Activated T-helper 1 cell treated with anti-CD3 and anti-CD28 coated beads, Interleukin-2, amount 50 U/mL, for 16 hours (primary cell): ENCODE data around the gene TAF11.
"Not testable (repeated sequence)": the region's sequence is repeated elsewhere in the genome, so short reads cannot be mapped to it uniquely, and the experiment has no call there.

Source experiments
- DNase-seq, 2 donors: peaks; one replicate each; pipeline ENCODE4 v3.0.0-alpha.2; 2020; ENCODE audit warnings: low read depth in 1 of 2, low spot score in 1 of 2

The TAF11 gene

DNA sequence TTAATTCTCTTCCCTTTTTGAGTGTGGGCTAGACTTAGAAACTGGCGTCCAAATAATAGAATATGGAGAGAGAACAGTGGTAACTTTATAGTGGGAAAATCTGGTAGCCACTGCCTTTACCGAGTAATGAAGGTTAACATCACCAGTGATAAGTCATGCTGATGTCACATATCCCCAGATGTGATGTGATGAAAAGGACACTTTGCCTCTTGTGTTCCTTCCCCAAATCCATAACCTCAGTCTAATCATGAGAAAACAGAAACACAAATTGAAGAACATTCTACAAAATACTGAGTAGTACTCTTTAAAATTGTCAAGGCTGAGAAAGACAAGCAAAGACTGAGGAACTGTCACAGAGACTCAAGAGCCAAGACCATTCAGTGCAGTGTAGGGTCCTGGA is 19.0 kb upstream of the TAF11 start:
- DNase-seq = no peak

DNA sequence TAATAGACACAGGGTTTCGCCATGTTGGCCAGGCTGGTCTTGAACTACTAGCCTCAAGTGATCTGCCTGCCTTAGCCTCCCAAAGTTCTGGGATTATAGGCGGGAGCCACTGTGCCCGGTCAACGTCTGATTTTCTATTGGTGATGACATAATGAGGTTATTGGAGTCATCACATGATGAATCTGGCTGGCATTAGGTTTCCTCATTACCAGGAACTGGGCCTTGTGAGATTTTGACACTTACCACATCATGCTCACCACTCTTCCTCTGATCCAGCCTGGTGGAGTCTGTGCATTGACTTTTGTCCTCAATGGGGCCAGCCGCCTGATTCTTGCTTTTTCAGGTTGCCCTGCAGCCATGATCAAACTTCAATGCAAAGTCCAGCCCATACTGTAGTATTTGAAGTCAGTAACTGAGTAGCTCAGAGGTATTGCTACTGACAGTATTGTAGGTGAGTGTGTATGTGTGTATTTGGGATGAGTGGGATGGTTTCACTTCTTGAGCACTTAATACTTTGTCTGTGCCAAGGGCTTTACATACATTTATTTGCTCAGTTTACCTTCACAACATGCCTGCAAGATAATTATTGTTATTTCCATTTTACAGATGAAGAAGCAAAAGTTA is 17.3 kb upstream of the TAF11 start:
- DNase-seq = no peak

DNA sequence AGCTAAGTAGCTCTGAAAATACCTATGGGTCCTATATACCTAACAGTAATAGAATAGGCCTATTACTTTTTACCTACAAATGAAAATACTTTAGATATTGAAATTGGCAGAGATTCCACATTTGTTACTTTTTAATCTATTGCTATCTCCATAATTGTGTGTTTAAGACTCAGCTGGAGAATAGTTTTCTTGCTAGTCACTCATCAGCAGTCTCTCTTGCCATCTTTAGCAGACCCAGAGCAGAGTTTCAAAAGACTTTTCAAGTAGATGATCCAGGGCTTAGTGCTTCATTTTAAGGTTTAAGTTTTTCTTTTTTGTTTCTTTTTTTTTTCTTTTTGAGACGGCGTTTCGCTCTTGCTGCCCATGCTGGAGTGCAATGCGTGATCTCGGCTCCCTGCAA is 14.1 kb upstream of the TAF11 start:
- no peak for DNase-seq

DNA sequence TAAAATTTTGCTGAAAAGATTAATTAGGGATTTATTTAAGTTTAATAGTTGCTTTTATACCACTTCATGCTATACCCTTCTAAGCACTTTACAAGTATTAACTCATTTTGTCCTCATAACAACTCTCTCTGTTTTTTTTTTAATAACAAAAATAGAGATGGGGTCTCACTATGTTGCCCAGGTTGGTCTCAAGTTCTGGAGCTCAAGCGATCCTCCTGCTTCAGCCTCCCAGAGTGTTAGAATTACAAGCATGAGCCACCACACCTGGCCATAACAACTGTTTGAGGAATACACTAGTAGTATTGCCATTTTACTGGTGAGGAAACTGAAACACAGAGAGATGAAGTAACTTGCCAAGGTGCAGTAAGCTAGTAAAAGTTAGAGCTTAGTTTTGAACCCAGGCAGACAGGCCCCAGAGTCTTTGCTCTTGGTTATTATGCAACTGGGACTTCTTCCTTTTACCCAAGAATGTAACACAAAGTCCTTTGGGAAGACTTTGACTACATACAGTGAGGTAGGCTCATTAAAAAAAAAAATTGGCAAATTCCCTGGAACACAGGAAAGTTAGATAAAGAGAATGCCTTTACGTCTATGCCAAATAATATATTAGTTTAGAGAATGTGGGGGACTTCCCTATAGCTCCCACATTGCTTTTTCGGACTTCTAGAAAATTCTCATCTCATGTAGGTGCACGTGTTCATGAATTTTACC is 12.6 kb upstream of the TAF11 start:
- DNase-seq = no peak

DNA sequence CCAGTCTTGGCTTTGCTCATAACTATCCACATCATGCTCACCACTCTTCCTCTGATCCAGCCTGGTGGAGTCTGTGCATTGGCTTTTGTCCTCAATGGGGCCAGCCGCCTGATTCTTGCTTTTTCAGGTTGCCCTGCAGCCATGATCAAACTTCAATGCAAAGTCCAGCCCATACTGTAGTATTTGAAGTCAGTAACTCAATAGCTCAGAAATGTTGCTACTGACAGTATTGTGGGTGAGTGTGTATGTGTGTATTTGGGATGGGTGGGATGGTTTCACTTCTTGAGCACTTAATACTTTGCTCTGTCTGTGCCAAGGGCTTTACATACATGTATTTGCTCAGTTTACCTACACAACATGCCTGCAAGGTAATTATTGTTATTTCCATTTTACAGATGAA is 11.9 kb upstream of the TAF11 start:
- not testable (repeated sequence) for DNase-seq

DNA sequence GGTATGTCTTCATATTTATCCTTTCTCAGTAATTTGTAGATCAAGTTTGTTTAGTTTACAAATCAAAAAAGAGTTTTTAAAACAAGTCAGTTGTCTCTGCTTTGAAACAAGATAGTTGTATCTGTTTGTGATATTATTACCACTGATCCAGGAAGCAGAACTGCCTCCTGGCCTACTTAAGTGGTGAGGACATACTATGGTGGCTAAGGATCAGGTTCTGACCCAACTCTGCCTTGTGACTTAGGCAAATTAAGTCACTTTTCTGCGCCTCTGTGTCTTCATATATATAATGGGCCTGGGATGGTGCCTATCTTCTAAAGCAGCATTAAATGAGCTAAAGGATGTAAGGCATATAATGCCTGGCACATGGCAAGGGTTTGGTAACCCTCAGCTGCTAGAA is 9.9 kb upstream of the TAF11 start:
- DNase-seq = no peak

DNA sequence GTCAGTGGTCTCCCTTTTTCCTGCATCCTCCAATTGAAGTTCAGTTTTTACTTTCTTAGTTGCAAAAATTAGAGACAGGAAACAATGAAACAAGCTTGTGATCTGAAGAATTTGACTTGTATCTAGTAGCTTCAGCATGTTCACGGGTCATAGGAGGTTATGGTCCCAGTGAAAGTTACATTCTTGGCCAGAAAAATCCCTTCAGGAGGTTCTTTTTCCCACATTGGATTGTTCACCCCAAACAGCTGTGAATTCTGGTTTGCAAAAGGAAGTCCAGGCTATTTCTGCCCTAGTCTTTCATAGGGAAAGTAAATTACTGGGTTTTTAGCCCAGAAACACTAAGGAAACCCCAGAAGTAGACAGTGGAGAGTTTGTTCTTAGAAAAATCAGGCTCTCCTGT is 9.3 kb upstream of the TAF11 start:
- DNase-seq = no peak

DNA sequence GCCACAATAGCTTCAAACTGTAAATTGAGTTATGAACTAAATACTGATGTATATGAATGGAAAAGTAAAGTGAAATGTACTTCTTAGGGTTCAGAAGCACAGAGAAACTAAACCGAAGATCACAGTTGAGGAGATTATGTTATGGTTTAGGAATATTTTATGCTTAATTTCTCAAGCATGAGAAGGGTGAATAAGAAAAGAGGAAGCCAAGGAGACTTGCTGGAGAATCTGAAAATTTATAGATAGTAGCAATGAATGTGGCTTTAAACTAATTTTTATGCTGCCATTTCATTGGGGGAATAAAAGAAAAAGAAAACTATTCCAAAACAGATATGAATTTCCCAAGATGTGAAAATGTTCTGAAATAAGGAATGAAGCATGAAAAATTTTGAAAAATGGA is 6.9 kb upstream of the TAF11 start:
- DNase-seq = no peak

DNA sequence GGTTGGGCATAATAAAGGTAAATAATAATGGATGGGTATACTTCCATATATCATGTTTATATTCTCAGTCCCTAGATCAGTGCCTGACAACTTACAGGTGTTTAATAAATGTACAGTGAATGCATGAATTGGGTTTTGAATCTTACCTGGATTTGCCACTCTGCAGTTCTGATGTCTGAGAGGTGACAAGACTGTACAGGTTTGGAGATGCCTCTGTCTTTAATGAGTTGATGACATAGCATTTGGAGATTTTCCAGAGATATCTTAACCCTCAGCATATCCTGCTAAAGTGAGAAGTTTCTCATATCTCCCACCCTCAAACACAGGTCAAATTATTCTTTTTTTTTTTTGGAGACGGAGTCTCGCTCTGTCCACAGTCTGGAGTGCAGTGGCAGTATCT is 3.5 kb upstream of the TAF11 start:
- no peak for DNase-seq

DNA sequence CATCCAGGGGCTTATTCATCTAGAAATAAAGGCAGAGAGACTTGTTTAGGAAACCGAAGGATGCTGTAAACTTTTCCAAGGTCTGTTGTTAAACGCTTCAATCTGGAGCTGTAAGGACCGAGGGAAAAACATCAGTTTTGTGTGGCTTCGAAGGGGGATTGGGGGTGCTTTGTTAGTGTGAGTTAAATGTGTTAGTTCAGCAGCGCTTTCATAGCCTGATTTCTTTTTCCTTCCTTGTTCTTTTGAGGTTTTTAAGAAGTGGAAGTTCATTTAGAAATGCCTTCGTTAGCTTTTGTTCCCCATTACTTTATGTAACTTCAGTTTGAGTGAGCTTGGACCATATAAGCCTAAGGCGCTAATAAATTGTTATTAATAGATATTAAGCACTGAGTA is 2.7 kb upstream of the TAF11 start:
- DNase-seq = no peak

DNA sequence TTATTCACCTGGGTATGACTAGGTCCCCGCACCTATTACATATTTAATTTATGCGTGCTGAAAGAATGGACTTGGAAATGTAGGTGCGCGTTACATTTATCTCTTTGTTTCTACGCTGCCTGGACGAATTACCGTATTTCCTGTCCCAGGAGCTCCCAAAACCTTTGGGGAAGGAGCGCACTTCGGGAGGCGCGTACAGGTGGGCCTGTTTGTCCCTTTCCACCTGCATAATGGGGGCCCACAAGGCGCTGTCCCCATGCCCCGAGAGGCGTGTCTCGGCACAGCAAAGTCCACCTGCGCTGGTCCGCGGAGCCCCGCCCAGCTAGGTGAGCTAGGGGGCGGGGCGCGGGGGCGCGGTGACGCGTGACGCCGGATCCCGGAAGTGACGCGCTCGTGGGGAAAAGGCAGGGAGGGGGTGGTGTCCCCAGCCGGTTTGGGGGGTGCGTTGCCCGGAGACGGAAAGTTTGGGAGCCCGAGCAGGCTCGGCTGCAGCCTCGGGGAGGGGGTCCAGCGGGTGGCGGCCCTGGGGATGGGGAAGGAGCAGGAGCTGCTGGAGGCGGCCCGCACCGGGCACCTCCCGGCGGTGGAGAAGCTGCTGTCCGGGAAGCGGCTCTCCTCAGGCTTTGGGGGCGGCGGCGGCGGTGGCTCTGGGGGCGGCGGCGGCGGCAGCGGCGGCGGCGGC is 1.2 kb upstream of the TAF11 start, which contains the start of gene ANKS1A:
TSS of gene ANKS1A (plus strand) at position 382 of the 682 bp plus-strand sequence. CDS start at position 530, 148 bp downstream.
- DNase-seq = peak; percentile 88 to 90

DNA sequence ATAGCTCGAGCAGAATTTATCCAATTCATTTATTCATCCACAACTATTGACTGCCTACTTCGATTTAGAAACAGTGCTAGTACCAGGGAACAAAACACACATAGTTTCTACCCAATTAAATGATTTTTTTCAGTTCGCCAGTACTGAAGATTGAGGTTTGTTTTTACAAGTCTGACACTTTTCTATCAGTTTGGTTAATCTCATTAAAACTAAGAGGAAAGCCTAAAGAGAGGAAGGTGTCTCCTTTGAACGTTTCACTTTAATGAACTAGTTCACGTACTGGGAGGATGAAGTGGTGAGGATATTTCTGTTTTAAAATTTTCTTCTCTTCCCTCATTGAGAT is 643 bp upstream of the TAF11 start:
- DNase-seq = no peak

DNA sequence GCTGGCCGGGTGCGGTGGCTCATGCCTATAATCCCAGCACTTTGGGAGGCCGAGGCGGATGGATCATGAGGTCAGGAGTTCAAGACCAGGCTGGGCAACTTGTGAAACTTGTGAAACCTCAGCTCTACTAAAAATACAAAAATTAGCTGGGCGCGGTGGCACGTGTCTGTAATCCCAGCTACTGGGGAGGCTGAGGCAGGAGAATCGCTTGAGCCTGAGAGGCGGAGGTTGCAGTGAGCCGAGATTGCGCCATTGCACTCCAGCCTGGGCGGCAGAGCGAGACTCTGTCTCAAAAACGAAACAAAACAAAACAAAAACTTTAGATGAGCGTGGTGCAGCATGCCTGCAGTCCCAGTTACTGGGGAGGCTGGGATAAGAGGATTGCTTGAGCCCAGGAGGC is 2.0 kb downstream of the TAF11 start:
- DNase-seq = not testable (repeated sequence)

DNA sequence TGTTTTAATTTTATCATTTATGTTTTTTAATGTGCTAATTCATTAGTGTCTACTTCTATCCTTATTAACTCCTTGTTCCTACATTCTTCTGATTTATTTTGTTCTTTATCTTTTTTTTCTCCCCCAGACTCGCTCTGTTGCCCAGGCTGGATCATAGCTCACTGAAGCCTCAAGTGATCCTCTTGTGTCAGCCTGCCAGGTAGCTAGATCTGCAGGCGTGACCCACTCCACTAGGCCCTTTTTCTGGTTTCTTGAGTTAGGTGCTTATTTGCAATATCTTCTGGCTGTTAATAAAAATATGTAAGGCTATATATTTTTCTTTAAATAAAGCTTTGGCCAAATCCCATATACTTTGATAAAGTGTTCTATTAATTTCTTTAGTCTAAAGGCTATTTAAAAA is 2.8 kb downstream of the TAF11 start:
- no peak for DNase-seq

DNA sequence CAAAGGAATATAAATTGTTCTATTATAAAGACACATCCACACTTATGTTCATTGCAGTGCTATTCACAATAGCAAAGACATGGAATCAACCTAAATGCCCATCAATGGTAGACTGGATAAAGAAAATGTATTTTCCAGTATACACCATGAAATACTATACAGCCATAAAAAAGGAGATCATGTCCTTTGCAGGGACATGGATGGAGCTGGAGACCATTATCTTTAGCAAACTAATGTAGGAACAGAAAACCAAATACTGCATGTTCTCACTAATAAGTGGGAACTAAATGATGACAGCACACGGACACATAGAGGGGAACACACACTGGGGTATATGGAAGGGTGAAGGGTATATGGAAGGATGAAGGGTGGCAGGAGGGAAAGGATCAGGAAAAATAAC is 3.8 kb downstream of the TAF11 start:
- not testable (repeated sequence) for DNase-seq

DNA sequence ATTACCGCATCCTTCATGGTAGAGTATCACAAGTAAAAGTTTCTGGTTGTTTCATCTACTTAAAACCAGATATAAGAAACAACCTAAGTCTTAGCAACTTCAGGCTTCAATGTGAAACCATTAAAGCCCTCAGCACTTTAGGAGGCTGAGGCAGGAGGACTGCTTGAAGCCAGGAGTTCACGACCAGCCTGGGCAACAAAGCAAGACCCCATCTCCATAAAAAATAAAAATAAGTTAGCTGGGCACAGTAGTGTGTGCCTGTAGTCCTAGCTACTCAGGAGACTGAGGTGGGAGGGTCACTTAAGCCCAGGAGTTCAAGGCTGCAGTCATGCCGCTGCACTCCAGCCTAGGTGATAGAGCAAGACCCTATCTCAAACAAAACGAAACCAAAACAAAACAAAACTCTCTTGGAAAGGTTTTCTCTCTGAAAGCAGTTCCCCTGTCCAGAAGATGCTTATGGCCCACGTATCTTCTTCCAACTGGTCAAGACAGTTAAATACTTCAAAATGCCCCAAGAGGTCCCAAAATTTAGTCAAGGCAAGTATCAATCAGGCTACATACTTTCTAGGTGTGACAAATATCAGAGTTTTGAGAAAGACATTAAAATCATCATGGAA is 9.9 kb downstream of the TAF11 start:
- no peak for DNase-seq

DNA sequence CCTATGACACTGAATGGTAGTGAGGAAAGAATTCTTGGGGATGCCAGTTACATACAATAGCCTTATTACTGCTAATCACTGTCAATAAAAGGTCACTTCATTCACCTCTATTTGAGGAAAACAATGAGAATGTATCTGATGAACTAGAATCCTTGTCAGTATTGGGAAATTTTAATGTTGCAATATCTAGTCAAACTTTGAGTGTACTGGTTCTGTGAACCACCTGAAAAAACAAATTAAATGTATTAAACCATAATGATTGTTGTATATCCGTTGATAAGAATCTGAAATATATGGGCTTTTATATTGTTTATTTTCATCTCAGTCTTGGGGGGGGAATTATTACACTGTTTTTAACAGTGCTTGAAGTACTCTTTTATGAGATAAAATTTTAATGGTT is 10.6 kb downstream of the TAF11 start:
- DNase-seq = no peak

DNA sequence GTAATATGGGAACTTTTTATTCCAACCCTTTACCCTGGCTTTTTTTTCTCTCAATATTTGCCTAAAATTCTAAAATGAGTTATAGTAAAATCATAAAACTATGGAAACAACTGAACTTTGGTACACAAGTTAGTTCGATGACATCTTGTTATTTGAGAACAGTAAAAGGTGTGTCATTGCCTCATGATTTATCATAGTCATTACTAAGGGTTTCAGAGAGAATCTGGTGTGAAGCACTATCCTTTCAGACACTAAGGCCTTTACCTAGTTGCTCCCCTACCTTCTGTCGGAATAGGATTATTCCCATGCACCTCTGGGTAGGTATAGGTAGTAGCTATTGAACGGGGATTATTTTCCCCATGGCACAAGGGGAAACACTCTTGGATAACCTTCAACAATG is 11.4 kb downstream of the TAF11 start:
- no peak for DNase-seq

DNA sequence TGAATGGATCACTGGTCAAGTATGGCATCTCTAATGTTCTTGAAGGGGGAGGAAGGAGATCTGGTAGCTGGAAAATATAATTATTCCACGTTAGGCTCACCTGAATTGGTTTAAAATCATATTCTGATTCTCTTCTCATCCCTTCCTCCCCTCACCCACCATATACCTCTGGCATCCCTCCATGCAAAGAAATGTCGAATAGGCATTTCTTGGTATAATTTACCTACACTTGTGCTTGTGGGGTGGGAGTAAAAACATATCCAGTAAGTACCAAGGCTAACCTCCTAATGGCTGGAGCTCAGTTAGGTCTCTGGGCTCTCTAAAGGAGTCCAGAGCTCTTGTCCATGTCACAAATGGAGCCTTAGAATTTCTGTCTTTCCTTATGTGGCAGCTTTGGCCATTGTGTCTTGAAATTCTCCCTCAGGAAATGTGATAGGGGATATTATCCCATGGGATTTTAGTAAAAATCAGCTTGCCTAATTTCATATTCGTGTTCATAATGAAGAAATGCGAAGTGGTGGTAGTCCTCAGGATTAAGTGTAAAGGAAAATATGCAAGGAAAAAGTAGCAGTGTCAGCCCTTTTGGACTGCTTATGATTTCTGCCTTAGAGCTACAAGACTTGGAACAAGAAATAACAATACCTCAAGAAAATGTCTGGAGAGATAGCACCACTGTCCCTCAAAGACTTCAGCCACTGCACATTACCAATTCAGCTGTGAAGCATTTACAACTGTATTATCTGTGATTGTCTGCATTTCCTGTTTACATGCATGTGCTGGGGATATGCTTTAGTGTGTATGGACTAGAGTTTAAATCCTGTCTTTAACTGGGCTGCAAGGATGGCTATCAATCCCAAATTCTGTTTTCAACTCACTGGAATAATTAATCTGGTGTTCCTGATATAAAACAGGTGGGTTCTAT is 12.3 kb downstream of the TAF11 start:
- DNase-seq = no peak

DNA sequence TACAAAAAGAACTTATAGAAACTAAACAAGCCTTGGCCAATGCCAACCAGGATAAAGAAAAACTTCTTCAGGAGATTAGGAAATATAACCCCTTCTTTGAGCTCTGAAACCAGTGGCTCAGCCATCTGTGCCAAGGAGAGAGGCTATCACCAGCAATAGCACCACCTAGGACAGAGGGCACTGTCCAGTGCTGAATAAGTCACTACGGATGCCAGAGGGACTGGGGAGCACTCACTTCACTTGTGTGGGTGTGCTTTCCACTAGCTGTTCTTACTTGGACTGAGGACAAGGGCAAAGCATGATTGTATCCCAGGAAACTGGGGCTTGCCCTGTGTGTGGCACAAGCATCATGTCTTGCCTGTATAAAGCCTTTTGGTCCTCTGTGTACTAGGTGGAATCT is 15.5 kb downstream of the TAF11 start:
- no peak for DNase-seq

DNA sequence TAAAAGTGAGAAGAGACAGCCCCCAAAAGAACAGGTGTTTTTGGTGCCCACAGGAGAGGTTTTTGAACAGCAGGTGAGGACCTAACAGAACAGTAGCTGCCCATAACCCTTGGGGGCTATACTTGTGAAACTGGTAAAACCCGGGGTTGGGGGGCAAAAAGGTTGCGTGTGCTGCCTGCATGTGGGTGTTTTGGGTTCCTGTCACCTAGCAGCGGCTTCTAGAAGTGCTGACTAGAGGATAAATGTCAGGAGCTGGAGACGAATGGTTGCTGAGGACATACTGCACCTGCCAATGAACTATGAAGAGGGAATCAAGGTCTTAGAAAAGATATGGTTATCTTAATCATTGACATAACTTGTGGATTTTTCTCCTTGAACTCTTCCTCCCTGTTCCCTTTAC is 16.0 kb downstream of the TAF11 start:
- DNase-seq = no peak
